NCI-H2107 (cell line): Measurements from ENCODE around the gene KRT76.
"Not testable (repeated sequence)": the region's sequence is repeated elsewhere in the genome, so short reads cannot be mapped to it uniquely, and the experiment has no call there.

ENCODE experiments used
- DNase-seq: peaks from one replicate; lab custom pipeline; 2025; lab: John Stamatoyannopoulos, UW

KRT76 gene

GRCh38 chr12:52796839-52797528 lies 19.8 kb upstream of the KRT76 start:
- no peak for DNase-seq

- no peak for DNase-seq
These were observed 19.3 kb upstream of the KRT76 start for GRCh38 chr12:52796429-52796794.

- no peak for DNase-seq
These were observed 18.7 kb upstream of the KRT76 start, which contains the start of gene KRT3 for GRCh38 chr12:52795694-52796428. Gene KRT3 (minus strand): TSS chr12:52796117. CDS start chr12:52796042, 75 bp downstream.

- DNase-seq = not testable (repeated sequence)
These were observed 18.2 kb upstream of the KRT76 start for GRCh38 chr12:52795332-52795674.

- DNase-seq = no peak
These were observed 17.6 kb upstream of the KRT76 start for GRCh38 chr12:52794479-52795331.

- DNase-seq = no peak
These were observed 15.3 kb upstream of the KRT76 start for GRCh38 chr12:52792185-52793029.

- DNase-seq = no peak
These were observed 14.4 kb upstream of the KRT76 start for GRCh38 chr12:52791271-52792184.

- DNase-seq = no peak
These were observed 13.5 kb upstream of the KRT76 start for GRCh38 chr12:52790427-52791270.

GRCh38 chr12:52789637-52790426 lies 12.7 kb upstream of the KRT76 start:
- DNase-seq = no peak

- DNase-seq = no peak
These were observed 11.9 kb upstream of the KRT76 start for GRCh38 chr12:52788876-52789636.

- no peak for DNase-seq
These were observed 11.2 kb upstream of the KRT76 start for GRCh38 chr12:52788192-52788875.

- DNase-seq = no peak
These were observed 10.4 kb upstream of the KRT76 start for GRCh38 chr12:52787324-52788191.

- no peak for DNase-seq
These were observed 7.8 kb upstream of the KRT76 start for GRCh38 chr12:52784909-52785308.

GRCh38 chr12:52783563-52784316 lies 6.6 kb upstream of the KRT76 start:
- DNase-seq = no peak

- DNase-seq = no peak
These were observed 5.4 kb upstream of the KRT76 start for GRCh38 chr12:52782502-52782901.
